Smooth muscle cell (in vitro differentiated cells): ENCODE data around the gene PAX2. TPM values are rescaled to one million over a fixed set of nuclear protein-coding genes. Genes with fewer than 3 reads are reported as not detected.

Experiments
- DNase-seq: peaks from one replicate; lab custom pipeline; 2025; ENCODE audit not compliant: unreplicated experiment; lab: John Stamatoyannopoulos, UW
- H2AFZ ChIP-seq: fragments of 200-600 bp; sonication (generic); 2 replicates; pipeline ENCODE4 v1.6.0; 2016; ENCODE audit warnings: antibody characterized with exemption, low read depth, mild to moderate bottlenecking
- H3F3A ChIP-seq: fragments of 200-600 bp; sonication (generic); 2 replicates; pipeline ENCODE4 v1.6.0; 2017; ENCODE audit warnings: antibody characterized with exemption, low read depth
- H3K27ac ChIP-seq: fragments of 200-600 bp; sonication (generic); 2 replicates; pipeline ENCODE4 v1.5.1; 2016; ENCODE audit warnings: low read depth, mild to moderate bottlenecking
- H3K27me3 ChIP-seq: fragments of 200-600 bp; sonication (generic); 2 replicates; pipeline ENCODE4 v1.6.1; 2016; ENCODE audit warnings: low read depth, mild to moderate bottlenecking
- H3K36me3 ChIP-seq: fragments of 200-600 bp; sonication (generic); 2 replicates; pipeline ENCODE4 v1.5.1; 2016; ENCODE audit warnings: low read depth
- H3K4me1 ChIP-seq: fragments of 200-600 bp; sonication (generic); 2 replicates; pipeline ENCODE4 v1.5.1; 2016; ENCODE audit warnings: low read depth
- H3K4me2 ChIP-seq: fragments of 200-600 bp; sonication (generic); 2 replicates; pipeline ENCODE4 v1.6.0; 2016; ENCODE audit warnings: mild to moderate bottlenecking
- H3K4me3 ChIP-seq: fragments of 200-600 bp; sonication (generic); 2 replicates; pipeline ENCODE4 v1.5.1; 2016; ENCODE audit warnings: mild to moderate bottlenecking
- H3K79me2 ChIP-seq: fragments of 200-600 bp; sonication (generic); 2 replicates; pipeline ENCODE4 v1.6.0; 2016; ENCODE audit warnings: low read depth, mild to moderate bottlenecking
- H3K9ac ChIP-seq: fragments of 200-600 bp; sonication (generic); 2 replicates; pipeline ENCODE4 v1.6.0; 2016; ENCODE audit warnings: low read depth
- H3K9me3 ChIP-seq: fragments of 200-600 bp; sonication (generic); replicated peaks from 2 replicates; pipeline ENCODE4 v1.5.1; 2016; ENCODE audit warnings: low read depth
- H4K20me1 ChIP-seq: fragments of 200-600 bp; sonication (generic); 2 replicates; pipeline ENCODE4 v1.6.0; 2016; ENCODE audit warnings: low read depth
- CTCF ChIP-seq: fragments of 200-600 bp; sonication (generic); IDR thresholded peaks from 2 replicates; pipeline ENCODE4 v1.5.1; 2017; ENCODE audit warnings: borderline replicate concordance, mild to moderate bottlenecking, antibody characterized with exemption; ENCODE audit not compliant: insufficient read depth, poor library complexity, severe bottlenecking
- WGBS: methylation state at CpG from one replicate; pipeline ENCODE4 v1.1.7; 2016; ENCODE audit warnings: low lambda C conversion rate; 5-methylcytosine and 5-hydroxymethylcytosine counted together
- polyA plus RNA-seq: library from polyadenylated mRNA; unstranded; fragments of >200 nt; fragmentation: Nextera tagmentation; extraction: Ambion mirVana; gene quantifications from 2 replicates; pipeline ENCODE4 v1.2.1, GENCODE V29; 2016
- total RNA-seq: library from RNA; depleted of rRNA; stranded (reverse); fragments of >200 nt; gene quantifications from 2 replicates; pipeline ENCODE4 v1.2.3, GENCODE V29; 2014

The PAX2 gene
- total and polyA plus RNA-seq, 2 experiments from 2014 or later, result not detected

GRCh38 chr10:100828738-100829096, 83.3 kb downstream of the PAX2 start:
- no peak for TF ChIP-seq CTCF
- Histone ChIP-seq H3K79me2 (no peaks in the 10 kb centered on the region), H3K9me3 (no peaks in the 10 kb centered on the region), H3K4me2 (peak overlapping the region; percentile 85), H3F3A (no peaks in the 10 kb centered on the region), H3K27me3 (peaks cover 99% of the 10 kb centered on the region), H2AFZ (no peak overlapping the region), H3K9ac (no peak overlapping the region), H3K4me3 (peak overlapping the region; percentile 45), H3K4me1 (peaks cover 19% of the 10 kb centered on the region), H3K36me3 (no peaks in the 10 kb centered on the region), H4K20me1 (no peaks in the 10 kb centered on the region), H3K27ac (no peak overlapping the region)
- DNase-seq, result no peak
- WGBS, result 2% methylated on average over 6 of the region's 20 CpGs

DNA sequence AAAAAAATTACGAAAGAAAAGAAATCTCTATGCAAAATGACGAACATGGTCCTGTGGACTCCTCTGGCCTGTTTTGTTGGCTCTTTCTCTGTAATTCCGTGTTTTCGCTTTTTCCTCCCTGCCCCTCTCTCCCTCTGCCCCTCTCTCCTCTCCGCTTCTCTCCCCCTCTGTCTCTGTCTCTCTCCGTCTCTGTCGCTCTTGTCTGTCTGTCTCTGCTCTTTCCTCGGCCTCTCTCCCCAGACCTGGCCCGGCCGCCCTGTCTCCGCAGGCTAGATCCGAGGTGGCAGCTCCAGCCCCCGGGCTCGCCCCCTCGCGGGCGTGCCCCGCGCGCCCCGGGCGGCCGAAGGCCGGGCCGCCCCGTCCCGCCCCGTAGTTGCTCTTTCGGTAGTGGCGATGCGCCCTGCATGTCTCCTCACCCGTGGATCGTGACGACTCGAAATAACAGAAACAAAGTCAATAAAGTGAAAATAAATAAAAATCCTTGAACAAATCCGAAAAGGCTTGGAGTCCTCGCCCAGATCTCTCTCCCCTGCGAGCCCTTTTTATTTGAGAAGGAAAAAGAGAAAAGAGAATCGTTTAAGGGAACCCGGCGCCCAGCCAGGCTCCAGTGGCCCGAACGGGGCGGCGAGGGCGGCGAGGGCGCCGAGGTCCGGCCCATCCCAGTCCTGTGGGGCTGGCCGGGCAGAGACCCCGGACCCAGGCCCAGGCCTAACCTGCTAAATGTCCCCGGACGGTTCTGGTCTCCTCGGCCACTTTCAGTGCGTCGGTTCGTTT, 83.9 kb downstream of the PAX2 start:
- no peaks in the 10 kb centered on the region for H3K9me3 ChIP-seq
- no peaks in the 10 kb centered on the region for H3K36me3 ChIP-seq
- H3K4me2 ChIP-seq, result peak overlapping the region; percentile 85
- no peak overlapping the region for H2AFZ ChIP-seq
- no peaks in the 10 kb centered on the region for H4K20me1 ChIP-seq
- no peak overlapping the region for H3K9ac ChIP-seq
- H3K27me3 ChIP-seq, result peaks cover 100% of the 10 kb centered on the region
- DNase-seq, result no peak
- no peaks in the 10 kb centered on the region for H3F3A ChIP-seq
- no peak for TF ChIP-seq CTCF
- H3K79me2 ChIP-seq, result no peaks in the 10 kb centered on the region
- H3K4me3 ChIP-seq, result peak overlapping the region; percentile 45
- 8% methylated on average over 57 of the region's 58 CpGs for WGBS
- H3K4me1 ChIP-seq, result peaks cover 19% of the 10 kb centered on the region
- no peak overlapping the region for H3K27ac ChIP-seq

DNA sequence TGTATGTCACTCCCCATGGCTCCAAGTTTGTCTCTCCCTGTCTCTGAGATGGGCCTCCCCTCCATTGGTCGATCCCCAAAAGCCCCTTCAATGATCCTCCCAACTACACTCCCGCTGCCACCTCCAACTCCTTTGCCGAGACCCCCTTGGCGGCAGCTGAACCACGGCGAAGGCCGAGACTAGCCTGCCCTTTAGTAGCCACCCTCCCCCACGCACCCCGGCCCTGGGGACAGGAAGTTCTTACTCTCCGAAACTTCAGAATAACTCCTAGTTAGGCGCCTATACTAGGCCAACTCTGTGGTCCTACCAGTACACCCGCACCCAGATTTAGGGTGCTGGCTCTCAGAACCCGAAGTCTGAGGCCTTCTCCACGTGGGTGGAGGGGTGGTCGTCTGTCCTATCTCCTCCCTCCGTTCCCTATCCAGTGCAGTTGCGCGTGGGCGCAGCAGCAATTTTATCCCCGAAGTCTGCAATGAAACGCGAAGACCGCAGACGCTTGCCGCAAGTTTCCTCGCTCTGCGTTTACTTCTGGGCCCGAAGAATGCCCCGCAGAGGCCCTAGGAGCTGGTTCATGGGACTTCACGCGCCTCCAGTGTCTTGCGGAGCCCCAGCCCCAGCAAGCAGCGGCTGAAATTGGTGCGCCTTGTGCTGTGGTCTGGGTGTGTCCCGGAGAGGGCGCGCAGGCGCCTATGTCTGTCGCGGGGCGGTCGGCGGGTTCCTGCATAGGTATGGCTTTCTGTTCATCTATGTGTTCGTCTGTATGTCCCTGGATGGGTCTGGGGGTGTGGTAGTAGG, 84.7 kb downstream of the PAX2 start:
- no peak for TF ChIP-seq CTCF
- no peaks in the 10 kb centered on the region for H4K20me1 ChIP-seq
- H3K4me2 ChIP-seq, result no peak overlapping the region
- H3K9ac ChIP-seq, result no peak overlapping the region
- no peak overlapping the region for H2AFZ ChIP-seq
- no peaks in the 10 kb centered on the region for H3K36me3 ChIP-seq
- H3K79me2 ChIP-seq, result no peaks in the 10 kb centered on the region
- H3K27me3 ChIP-seq, result peaks cover 100% of the 10 kb centered on the region
- DNase-seq, result no peak
- H3K4me1 ChIP-seq, result peaks cover 19% of the 10 kb centered on the region
- H3K4me3 ChIP-seq, result no peak overlapping the region
- no peak overlapping the region for H3K27ac ChIP-seq
- H3K9me3 ChIP-seq, result no peaks in the 10 kb centered on the region
- H3F3A ChIP-seq, result no peaks in the 10 kb centered on the region
- WGBS, result 12% methylated on average over 44 of the region's 44 CpGs
